Posterior cingulate gyrus (tissue), 11 donors: Measurements from ENCODE around the gene PRR7.

ENCODE experiments used
- DNase-seq, 10 donors: peaks; one replicate each; pipeline versions ENCODE4 v3.0.0 to v3.0.0-alpha.2; 2020 to 2021; ENCODE audit warnings: mixed read lengths in 3 of 10
- intact Hi-C: fragments of 100-400 bp; cut with DNase I; formaldehyde crosslinking; loops from one replicate; pipeline ENCODE4 v1.15.1; 2023

The PRR7 gene

DNA sequence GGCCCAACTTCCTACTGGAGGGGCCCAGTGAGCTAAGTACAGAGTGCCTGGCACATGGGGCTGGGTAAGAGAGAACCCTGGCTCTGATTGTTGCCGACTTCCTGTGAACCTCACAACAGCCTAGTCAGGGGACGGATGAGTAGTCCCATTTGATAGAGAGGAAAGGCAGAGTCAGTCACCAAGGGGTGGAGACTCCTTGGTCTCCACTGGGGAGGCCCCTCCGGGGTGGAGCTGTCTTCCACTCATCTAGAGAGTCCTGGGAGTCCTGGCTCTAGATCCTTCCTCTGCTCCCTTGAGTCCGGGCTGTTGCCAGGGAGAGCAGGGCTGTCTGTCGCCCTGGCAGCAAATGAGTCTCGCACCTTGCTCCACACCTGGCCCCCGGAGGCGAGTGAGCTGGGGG is 12.2 kb upstream of the PRR7 start:
- no peak for DNase-seq
- intact Hi-C loops, result no loop called here

DNA sequence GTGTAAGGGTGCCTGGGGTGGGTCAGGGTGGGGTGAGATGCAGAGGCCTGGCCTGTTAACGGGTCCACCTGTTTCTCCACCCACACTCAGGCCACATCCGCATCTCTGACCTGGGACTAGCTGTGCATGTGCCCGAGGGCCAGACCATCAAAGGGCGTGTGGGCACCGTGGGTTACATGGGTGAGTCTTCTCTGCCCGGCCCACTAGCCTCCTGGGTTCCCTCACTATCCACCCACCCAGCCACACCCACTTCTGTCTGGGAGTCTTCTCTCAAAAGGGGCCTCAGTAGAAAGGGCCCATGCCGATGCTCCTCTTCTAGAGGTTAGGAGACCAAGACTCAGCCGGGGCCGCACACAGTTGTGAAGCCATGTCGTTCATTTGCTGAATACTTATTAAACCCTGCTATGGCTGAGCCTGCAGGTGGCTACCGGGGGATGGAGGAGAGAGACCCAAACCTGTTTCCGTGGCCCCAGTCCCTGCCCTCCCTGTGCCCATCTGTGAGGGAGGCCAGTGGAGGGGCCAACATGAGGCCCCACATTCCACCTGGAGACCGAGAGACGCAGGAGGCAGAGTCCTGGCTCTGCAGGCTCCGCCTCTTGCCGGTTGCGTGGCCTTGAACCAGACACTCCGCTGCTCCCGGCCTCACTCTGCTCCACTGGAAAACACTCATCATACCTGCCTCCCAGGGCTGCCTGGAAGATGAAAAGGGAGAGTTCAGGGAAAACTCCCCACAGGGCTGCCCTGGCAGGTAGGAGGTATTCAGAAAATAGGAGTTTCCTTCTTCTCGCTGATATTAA is 11.5 kb upstream of the PRR7 start:
- no peak for DNase-seq
- intact Hi-C loops, result no loop called here

DNA sequence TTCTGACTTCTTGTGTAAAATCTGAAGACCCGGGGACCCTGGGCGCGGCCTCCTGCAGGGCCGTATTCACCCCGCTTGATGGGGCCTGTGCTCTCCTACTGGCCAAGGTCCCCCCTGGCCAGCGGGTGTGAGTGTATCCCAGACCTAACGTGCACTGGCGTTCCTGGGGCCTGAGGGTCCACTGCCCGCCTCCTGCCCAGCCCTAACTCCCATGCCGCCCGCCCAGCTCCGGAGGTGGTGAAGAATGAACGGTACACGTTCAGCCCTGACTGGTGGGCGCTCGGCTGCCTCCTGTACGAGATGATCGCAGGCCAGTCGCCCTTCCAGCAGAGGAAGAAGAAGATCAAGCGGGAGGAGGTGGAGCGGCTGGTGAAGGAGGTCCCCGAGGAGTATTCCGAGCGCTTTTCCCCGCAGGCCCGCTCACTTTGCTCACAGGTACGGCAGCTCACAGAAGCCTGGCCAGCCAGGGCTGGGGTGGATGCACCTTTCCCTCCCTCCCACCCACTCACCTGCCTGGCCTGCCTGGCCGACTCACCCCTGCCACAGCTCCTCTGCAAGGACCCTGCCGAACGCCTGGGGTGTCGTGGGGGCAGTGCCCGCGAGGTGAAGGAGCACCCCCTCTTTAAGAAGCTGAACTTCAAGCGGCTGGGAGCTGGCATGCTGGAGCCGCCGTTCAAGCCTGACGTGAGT is 10.6 kb upstream of the PRR7 start:
- intact Hi-C loops, result no loop called here
- peak in 1 of 10 donors; percentile 75 for DNase-seq

DNA sequence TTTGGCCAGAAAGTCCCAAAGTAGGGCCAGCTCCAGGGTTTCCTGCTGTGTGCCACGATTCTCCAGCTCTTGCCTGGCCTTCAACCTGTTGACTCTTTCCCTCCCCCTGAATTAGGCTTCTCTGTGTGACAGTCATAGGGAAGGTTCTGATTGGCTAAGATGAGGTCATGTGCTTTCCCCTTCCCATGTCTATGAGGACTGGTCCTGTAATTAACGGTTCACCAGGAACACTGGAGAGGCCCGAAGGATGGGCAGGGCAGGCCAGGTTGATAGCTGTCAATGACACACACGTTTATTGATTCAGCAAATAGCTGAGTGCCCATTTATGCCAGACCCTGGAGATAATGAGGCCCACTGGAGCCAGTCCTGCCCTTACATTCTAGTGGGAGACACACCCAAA is 9.0 kb upstream of the PRR7 start:
- intact Hi-C loops, result no loop called here

DNA sequence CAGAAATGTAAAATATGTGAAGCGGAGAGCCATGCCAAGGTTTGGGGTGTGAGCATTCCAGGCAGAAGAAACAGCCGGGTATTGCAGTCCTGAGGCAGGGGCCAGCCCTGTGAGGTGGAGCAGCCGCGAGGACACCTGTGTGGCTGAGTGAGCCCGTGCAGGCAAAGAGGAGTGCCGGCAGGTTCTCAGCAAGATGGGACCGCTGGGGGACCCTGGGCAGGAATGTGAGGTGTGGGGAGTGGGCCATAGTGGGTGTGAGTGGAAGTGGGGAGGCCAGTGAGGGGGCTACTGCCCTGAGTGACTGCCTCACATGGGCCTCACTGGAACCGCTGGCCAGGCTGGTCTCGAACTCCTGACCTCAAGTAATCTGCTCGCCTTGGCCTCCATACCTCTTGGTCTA is 8.1 kb upstream of the PRR7 start:
- DNase-seq, result no peak
- intact Hi-C loops, result no loop called here

More for the DNA sequence above, 9.0 kb upstream of the PRR7 start:
- DNase-seq, result no peak

DNA sequence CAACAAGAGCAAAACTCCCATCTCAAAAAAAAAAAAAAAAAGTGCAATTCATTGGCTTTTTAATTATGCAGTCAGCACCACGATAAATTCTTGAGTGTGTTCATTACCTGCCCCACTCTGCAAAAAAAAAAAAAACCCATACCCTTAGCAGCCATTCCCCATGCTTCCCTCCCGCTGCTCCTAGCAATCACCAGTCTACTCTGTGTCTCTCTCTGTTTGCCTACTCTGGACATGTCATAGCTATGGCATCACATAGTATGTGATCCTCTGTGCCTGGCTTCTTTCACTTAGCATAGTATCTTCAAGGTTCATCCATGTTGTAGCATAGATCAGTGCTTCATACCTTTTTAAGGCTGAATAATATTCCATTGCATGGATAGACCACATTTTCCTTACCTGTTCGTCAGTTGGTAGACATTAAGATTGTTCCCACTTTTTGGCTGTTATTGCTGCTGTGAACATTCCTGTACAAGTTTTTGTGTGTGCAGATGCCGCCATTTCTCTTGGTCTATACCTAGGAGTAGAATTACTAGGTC is 7.0 kb upstream of the PRR7 start:
- intact Hi-C loops, result no loop called here
- no peak for DNase-seq

DNA sequence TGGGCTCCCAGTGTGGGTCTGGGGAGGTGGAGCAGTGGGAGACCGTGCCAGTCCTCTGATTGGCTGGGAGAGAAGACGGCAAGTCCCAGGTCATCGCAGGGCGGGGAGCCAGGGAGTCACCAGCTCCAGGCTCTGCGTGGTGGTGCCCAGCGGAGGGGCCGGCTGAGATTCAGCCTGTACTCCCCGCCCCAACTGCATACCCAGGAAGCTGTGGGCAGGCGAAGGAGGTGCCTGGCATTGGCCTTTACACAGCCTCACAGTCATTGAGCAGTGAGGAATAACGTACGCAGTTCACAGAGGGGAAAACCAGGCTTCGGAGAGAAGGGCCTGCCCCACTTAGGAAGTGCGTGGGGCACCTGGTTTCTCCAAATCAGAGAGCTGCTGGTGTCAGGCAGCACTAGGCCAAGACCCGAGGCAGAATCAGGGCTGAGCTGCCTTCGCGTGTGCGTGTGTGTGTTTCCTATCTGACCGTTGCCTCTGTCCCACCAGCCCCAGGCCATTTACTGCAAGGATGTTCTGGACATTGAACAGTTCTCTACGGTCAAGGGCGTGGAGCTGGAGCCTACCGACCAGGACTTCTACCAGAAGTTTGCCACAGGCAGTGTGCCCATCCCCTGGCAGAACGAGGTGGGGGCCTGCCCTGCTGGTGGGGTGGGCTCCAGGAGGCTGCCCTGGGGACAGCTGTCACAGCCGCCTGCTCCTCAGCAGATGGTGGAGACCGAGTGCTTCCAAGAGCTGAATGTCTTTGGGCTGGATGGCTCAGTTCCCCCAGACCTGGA is 6.2 kb upstream of the PRR7 start:
- DNase-seq, result no peak
- intact Hi-C loops, result no loop called here

DNA sequence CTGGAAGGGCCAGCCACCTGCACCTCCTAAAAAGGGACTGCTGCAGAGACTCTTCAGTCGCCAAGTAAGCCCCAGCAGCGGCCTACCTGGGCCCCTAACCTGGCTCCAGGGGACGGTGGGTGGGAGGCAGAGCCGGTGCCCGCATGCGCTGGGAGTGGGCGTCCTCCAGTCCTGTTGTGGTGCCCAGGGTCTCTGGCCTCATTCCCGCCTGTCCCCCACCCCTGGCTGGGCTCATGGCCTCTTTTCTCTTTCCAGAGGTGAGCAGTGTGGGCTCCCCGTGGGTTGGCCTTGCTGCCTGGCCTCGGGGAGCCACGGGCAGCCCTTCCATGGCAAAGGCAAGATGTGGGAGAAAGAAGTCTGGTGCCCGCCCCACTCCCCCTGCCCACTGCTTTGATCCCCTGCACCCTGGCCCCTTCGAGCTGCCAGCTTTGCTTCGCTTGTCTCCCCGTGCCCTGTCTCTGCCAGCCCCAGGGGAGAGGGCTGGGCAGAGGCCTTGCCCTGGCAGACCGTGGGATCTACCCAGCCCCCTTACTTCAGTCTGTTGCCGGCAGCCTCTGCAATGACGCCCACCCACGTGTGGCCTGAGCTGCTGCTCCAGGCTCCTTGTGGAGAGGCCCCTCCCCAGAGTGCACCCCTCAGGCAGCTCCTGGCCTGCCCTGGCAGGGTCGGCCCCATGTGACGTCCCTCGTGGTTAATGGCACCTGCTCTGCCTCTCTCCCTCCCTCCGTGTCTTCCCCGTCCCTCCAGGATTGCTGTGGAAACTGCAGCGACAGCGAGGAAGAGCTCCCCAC is 5.4 kb upstream of the PRR7 start:
- no peak for DNase-seq
- intact Hi-C loops, result no loop called here

DNA sequence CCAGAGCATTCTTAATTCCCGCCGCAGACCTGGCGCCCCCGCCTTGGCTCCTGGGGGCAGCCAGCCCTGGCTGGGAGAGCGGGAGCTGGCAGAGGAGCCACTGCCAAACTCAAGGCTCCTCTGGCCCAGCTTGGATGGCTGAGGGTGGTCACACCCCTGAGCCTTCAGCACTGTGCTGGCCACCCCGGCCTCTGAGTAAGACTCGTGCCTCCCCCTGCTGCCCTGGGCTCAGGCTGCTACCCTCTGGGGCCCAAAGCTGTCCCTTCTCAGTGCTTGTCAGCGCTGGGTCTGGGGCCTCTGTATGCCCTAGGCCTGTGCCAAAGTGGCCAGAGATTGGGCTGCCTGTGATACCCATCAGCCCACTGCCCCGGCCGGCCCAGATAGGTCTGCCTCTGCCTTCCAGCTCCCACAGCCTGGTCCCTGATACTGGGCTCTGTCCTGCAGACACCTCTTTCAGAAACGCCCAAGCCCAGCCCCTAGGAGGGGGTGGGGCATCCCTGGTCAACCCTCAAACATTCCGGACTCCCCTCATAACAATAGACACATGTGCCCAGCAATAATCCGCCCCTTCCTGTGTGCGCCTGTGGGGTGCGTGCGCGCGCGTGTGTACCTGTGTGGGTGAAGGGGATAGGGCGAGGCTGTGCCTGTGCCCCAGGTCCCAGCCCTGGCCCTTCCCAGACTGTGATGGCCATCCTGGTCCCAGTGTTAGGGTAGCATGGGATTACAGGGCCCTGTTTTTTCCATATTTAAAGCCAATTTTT is 4.4 kb upstream of the PRR7 start:
- DNase-seq, result peak in 2 of 10 donors; percentile 74 to 75
- intact Hi-C loops, result no loop called here

DNA sequence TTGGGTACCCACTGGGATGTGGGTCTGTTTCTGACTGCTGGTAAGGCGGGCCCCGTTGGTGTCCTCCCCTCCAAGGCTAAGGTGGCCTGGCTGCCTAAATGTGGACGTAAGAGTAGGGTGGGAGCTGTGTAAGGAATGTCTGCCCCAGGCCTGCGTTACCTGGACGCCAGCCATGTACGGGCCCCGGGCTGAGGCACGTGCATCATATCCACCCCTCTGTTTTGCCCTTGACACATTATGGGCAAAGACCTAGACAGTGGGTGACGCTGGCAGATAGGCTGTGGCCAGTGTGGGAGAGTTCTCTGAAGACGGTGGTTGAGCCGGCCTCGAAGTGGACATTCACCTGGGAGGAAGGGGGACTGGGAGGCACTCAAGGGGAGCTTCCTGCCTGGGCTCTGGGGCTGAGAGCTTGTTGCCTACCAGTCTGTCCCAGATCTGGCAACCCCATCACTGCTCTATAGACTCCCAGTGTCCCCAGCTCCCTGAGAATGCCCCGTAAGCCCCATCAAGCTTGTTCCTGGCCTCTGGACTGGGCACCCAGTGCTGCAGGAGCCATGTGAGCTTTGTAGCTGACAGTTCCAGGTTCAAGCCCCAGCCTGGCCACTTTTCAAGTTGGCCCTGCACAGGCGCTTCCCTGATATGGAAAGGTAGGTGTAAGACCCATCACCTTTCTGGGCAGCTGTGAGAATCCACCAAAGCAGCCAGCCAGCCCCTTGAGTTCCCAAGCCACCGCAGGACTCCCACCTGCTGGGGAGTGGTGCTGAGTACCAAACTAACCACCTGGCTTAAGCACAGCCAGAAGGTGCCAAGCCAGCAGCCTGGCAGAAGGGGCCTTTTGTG is 3.2 kb upstream of the PRR7 start:
- intact Hi-C loops, result no loop called here
- no peak for DNase-seq

DNA sequence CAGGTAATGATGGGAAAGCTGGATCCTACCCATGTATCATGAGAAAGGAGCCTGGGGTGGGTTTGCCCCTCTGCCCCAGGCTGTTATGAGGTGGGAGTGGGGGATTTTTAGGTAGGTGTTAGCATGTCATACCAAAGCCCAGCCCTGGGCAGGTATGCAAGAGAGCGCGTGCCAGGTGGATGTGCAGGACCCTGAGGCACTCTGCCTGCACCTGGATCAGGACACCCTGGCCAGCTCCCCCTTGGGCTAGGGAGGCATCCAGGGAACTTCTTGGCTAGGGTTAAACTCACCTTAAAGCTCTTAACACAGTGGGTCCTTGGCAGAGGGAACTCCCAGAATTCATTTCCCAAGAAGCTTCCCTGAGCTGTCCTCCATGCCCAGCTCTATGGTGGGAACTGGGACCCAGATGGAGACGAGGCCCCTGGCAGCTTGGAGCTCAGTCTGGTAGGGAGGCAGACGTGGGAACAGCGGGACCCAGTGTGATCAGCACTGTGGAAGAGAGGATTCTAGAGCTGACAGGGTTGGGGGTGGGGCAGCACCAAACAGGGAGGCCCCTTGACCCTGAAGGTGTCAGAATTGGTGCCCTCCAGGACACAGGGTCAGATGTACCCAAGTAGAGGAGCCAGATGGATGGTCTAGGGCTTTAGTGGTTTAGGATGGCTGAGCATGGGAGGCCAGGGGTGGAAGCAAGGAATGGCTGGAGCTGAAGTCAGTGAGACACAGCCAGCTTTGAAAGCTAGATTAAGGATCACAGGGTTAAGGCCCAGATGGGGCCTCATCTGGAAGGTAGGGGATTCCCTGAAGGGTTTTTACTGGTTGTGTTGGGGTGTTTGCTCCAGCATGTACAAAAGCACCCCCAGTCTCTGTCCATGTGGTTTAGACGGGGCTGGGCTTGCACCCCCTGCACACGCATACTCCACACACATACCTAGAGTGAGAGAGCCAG is 2.2 kb upstream of the PRR7 start:
- intact Hi-C loops, result loop anchor here (5.0 kb wide), 1 partner anchor 312 kb away; the partner anchor contains the start of gene NSD1
- no peak for DNase-seq

DNA sequence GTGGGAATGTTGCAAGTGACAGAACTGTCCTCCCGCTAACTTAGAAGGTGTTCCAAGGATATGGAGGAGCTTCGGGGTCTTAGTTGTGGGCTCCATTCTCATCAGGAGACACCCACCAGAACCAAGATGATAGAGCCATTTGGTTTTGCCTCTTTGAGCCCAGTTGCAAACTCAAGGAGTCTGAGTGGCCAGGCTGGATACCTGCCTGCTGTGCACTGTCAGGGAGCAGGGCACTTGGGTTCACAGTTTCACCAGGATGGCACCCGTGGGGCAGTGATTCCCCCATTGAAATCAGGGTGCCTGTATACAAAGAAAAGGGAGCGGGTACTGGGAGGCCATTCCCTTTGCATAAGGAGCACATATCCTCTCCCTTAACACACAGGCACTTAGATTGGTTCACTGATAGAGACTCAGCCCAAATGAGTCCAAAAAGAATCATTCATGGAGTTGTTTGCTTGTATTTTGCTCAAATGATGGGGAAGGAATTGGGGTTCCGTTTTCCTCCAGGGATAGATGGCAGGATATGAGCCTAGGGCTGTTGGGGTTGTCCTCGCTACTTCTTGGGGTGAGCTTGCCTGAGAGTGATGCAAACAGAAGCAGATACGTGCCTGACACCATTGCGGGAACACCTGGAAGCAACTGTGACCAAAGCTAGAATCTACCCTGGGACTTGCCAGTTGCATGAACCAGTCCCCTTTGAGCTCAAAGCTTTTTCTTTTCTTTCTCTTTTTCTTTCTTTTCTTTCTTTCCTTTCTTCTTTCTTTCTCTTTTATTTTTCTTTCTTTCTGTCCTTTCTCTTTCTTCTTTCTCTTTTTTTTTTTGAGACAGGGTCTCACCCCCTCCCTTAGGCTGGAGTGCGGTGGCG is 1.3 kb upstream of the PRR7 start:
- intact Hi-C loops, result loop anchor here (5.0 kb wide), 1 partner anchor 313 kb away; the partner anchor contains the start of gene NSD1
- no peak for DNase-seq

DNA sequence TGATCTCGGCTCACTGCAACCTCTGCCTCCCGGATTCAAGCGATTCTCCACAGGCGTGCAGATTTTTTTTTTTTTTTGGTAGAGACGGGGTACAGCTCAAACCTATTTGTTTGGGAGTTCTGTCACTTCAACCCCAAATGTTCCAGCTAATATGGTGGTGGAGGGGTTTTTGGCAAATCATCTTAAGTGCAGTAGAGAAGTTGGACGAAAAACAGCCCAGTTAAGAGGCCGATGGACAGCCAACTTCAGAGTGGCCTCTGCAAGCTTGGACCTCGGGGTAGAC is 756 bp upstream of the PRR7 start:
- intact Hi-C loops, result loop anchor here (2.0 to 5.0 kb wide), 2 partner anchors 43 to 314 kb away; partner anchors contain the start of gene NSD1
- no peak for DNase-seq

DNA sequence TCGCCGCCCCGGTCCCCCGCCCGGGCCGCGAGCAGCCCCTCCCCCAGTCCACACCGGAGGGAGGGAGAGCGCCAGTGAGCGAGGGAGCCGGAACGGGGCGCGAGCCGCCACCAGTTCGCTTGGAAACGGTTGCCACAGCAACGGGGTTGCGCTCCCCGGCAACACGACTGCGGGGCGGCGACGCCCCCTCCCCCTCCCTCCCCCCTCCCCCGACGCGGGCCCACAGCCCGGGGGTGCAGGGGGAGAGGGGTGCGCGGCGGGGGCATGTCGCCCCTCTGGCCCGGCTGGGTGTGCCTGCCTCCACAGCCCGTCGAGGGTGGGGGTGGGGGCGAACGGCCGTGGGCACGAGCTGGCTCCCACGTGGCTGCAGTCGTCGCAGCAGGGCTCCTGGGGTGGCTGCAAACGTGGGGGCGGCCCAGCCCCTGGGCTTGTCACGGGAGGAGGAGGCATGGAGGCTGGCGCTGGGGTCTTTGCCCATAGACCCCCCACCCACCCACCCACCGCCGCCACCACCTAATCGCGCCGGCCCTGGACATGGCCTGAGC is 524 bp downstream of the PRR7 start:
- intact Hi-C loops, result loop anchor here (2.0 to 5.0 kb wide), 2 partner anchors 44 to 315 kb away; partner anchors contain the start of gene NSD1
- peak in 9 of 10 donors; percentile 54 to 95 (median 77) for DNase-seq

DNA sequence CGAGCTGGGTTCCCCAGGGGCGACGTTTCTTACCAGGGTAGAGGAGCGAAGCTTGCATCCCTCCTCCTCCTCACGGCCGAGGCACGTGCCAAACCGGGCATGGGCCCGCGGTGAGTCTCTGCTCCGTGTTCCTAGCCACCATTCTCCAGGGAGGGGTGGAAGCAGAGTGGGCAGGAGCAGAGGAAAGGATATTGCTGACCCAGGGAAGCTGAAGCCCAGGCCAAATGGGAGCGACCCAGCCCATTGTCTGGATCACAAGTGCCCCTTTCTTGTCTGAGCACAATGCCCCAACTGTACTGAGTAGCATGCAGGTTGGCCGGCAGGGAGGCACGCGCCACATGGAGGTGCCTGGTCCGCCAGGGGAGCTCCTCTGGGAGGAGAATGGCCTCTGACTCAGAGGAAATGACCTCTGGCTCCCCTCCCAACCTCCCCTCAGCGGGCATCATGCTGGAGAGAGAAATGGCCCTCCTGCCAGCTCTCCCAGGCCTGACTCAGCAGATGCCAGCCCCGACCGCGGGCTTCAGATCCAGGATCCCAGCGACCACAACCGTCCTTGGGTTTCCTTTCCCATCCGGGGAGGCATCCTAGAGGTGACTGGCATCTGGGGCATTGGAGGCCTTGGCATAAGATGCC is 1.1 kb downstream of the PRR7 start:
- DNase-seq, result peak; percentile 73 to 98 (median 86)
- intact Hi-C loops, result loop anchor here (2.0 to 5.0 kb wide), 2 partner anchors 45 to 315 kb away; partner anchors contain the start of gene NSD1
